K562 (cell line): ENCODE data around the gene GNAQ. TPM values are rescaled to one million over a fixed set of nuclear protein-coding genes. Genes with fewer than 3 reads are reported as not detected.

Experiments used
- ARID4B ChIP-seq: sonication (generic); formaldehyde crosslinking; IDR thresholded peaks from 2 replicates; pipeline ENCODE4 v1.8.0; 2022; ENCODE audit warnings: mild to moderate bottlenecking, missing genetic modification reagents
- ATF3 ChIP-seq, 2 experiments: fragments of 450-650 bp in 1 of 2; sonication (generic) in 1 of 2; formaldehyde crosslinking in 1 of 2; IDR thresholded peaks in 1 of 2; conservative IDR thresholded peaks in 1 of 2; 2 replicates each; pipeline versions ENCODE4 v1.6.1 to v1.8.1; 2016 to 2023; ENCODE audit warnings: mild to moderate bottlenecking in 2 of 2, moderate library complexity in 2 of 2, inconsistent platforms in 1 of 2, missing genetic modification reagents in 1 of 2
- KDM4B ChIP-seq, 2 experiments: fragments of 450-650 bp in 1 of 2; sonication (generic) in 1 of 2; IDR thresholded peaks; 2 replicates each; pipeline ENCODE4 v1.6.1; 2016 to 2017; ENCODE audit warnings: borderline replicate concordance in 2 of 2, antibody characterized with exemption in 1 of 2, low read depth in 1 of 2, mild to moderate bottlenecking in 1 of 2
- NFE2L1 ChIP-seq: fragments of 450-650 bp; IDR thresholded peaks from 2 replicates; pipeline ENCODE4 v1.6.1; 2016; ENCODE audit warnings: missing genetic modification characterization, low read depth, mild to moderate bottlenecking, missing compliant biosample characterization, moderate library complexity, borderline replicate concordance
- THRAP3 ChIP-seq: fragments of 450-650 bp; IDR thresholded peaks from 2 replicates; pipeline ENCODE4 v1.6.1; 2016; ENCODE audit warnings: mild to moderate bottlenecking, inconsistent platforms, borderline replicate concordance
- polyA plus RNA-seq, 8 experiments: library from polyadenylated mRNA; depleted of rRNA in 4 of 8; stranded (reverse) in 5 of 8; unstranded in 3 of 8; fragments of >200 nt; fragmentation: Nextera tagmentation in 2 of 8; fragmentation: Illumina TruSeq in 1 of 8; extraction: Ambion mirVana in 2 of 8; extraction: Trizol in 1 of 8; gene quantifications; 2 replicates each; pipeline versions ENCODE4 v1.2.1 to v1.2.3, GENCODE V29; 2011 to 2014; ENCODE audit warnings: inconsistent platforms in 1 of 8, missing spikeins in 1 of 8
- total RNA-seq, 7 experiments: library from RNA; depleted of rRNA in 6 of 7; stranded (reverse); fragments of >200 nt in 6 of 7; fragmentation: Illumina TruSeq in 2 of 7; extraction: Trizol in 2 of 7; gene quantifications; 2 replicates each; pipeline versions ENCODE4 v1.2.1 to v1.2.3, GENCODE V29; 2011 to 2021; ENCODE audit warnings: low replicate concordance in 1 of 7

GNAQ gene
- total and polyA plus RNA-seq, 9 of the 15 experiments (the other 6 are each of a cell fraction or from before 2014, with no cell fraction given), result 4.8 to 27.9 (median 17.5) TPM

- TF ChIP-seq ARID4B (no peak), ATF3 (IDR thresholded peaks at IDR 0.05) (no peak), ATF3 (CRISPR knock-in tag; conservative IDR thresholded peaks at IDR 0.05) (no peak), KDM4B (IDR thresholded peaks at IDR 0.05; ENCODE audit: borderline replicate concordance in 2 of 2, low read depth in 1 of 2) (no peak), THRAP3 (0 out of 2 replicates have a peak, but pooled peaks have one; percentile 12), NFE2L1 (no peak)
Measured at GRCh38 chr9:77987880-77988525, 43.6 kb downstream of the GNAQ start (continued).
